Hypothalamus (tissue), 51 donors: ENCODE data around the gene C14orf93.
"Not testable (repeated sequence)": the region's sequence is repeated elsewhere in the genome, so short reads cannot be mapped to it uniquely, and the experiment has no call there.

Experiments used
- DNase-seq, 51 donors: peaks; one replicate each; lab custom pipeline; 2025; lab: John Stamatoyannopoulos, UW

The C14orf93 gene

DNA sequence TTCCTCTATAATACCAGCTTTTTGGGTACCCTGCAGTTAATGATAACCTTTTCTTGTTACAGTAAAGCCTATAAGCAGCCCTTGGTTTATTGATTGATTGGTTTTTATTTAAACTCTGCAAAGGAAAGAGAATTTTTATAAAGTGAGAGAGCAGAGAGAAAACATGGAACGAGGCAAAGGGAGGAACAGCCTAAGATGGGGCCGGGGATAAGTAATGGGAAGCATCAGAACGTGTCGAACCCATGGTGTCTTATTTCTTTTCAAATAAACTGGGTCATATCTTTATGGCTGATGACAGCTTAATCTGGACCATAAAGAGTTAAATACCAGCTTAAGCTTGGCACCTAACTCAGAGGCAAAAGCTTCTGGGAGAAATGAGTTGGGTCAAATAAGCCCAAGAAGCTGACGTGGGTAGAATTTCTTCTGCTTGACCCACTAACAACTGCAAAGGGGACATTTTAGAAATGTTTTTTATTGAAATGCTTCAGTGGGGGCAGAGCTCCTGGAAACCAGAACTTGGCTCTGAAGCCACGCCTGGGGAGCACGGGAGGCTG, 12.0 kb upstream of the C14orf93 start:
- DNase-seq: no peak

DNA sequence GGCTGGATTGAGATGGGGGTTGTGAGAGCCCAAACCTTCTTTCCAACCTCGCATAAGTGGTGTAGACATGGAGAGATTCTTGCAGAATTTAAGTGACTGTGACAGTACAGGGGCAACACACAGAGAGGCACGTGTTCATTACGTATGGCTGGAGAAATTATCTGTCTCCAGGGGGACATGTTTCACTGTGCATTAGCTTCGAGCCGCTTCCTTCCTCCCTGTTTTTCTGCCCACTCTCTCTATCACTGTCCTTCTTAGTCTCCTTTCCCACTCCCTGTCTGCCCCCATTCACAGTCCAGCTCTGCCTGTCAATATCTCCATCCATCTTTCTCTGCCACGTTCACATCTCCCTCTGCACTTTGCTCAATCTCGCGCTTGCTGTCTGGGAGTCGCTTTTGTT, 11.5 kb upstream of the C14orf93 start:
- no peak for DNase-seq

DNA sequence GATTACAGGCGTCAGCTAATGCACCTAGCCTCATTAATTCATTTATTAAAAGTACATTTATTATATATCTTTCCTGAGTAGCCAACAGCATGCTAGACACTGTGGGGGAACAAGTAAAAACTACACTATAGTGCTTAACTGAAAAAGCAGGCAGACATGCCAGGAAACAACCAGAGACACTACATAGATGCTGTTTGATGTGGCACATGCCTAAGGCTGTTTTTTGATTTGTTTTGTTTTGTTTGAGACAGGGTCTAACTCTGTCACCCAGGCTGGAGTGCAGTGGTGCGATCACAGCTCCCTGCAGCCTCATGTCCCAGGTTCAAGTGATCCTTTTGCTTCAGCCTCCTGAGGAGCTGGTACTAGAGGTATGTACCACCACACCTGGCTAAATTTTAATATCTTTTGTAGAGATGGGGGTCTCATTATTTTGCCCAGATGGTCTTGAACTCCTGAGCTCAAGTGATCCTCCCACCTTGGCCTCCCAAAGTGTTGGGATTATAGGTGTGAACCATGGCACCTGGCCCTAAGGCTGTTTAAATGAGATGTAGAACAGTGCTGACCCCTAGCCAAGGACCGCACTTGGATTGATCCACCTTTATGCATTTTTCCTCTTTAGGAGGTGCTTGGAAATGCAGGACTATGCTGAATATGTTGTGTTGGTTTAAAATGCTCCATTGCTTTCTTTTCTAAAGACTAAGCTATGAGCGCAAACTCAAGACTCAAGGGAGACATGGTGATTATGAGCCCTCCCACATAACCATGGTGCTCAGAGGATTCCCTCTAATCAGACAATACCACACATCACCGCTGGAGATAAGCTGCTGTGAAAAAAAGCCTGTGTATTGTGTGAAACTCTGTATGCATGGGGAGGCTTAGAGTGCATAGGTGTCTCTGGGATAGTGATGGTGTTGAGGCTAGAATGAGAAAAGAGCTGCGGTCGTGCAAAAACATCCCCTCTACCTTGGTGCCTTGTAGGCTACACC, 10.5 kb upstream of the C14orf93 start:
- no peak for DNase-seq

DNA sequence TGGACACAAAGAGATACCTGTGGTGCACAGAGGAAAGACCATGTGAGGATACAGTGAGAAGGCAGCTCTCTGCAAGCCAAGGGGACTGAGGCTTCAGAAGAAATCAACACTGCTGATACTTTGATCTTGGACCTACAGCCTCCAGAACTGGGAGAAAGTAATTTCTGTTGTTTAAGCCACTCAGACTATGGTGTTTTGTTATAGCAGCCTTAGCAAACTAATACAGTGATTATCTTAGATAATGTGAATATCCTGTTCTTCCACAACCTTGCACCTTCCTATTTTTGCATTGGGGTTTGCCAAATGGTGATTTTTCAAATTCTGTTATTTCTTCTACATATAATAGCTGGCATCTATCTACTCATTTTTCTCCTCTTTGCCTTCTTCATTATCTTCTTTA, 8.2 kb upstream of the C14orf93 start:
- no peak for DNase-seq

DNA sequence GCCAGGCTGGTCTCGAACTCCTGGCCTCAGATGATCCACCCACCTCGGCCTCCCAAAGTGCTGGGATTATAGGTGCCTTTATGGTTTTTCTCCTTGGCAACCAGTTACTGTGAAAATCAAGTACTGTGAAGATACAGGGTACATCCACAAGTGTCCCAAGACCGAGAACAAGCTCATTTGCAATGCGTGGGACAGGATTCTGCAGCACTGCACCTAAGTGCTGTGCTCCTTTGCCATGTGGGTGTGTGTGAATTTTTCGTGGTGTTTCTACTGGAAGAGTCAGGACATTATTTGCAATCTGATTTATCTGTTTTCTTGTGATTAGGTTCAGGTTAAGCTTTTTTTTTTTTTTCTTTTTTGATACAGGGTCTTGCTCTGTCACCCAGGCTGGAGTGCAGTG, 7.1 kb upstream of the C14orf93 start:
- DNase-seq: no peak

DNA sequence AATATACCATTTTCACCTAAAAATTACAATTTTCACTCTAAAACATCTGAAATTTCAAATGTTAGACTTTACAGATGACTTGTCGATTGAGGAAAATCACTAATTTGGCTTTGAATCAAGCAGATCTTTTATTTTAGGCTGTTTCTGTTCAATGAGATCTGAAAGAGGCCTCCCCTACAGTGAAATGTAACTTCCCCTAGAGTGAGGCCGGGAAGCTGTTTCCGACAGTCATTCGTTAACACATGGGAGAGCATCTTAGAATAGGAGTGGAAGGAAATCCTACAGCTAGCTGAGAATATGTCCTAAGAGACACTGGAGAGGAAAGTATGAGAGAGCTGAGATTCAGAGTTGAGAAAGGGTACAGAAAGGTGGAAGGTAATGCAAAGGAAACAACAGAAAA, 5.7 kb upstream of the C14orf93 start:
- DNase-seq: no peak

DNA sequence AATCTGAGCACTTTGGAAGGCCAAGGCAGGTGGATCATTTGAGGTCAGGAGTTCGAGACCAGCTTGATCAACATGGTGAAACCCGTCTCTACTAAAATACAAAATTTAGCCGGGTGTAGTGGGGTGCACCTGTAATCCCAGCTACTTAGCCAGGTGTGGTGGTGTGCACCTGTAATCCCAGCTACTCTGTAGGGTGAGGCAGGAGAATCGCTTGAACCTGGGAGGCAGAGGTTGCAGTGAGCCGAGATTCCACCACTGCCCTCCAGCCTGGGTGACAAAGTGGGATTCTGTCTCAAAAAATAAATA, 3.8 kb upstream of the C14orf93 start:
- DNase-seq: not testable (repeated sequence)

DNA sequence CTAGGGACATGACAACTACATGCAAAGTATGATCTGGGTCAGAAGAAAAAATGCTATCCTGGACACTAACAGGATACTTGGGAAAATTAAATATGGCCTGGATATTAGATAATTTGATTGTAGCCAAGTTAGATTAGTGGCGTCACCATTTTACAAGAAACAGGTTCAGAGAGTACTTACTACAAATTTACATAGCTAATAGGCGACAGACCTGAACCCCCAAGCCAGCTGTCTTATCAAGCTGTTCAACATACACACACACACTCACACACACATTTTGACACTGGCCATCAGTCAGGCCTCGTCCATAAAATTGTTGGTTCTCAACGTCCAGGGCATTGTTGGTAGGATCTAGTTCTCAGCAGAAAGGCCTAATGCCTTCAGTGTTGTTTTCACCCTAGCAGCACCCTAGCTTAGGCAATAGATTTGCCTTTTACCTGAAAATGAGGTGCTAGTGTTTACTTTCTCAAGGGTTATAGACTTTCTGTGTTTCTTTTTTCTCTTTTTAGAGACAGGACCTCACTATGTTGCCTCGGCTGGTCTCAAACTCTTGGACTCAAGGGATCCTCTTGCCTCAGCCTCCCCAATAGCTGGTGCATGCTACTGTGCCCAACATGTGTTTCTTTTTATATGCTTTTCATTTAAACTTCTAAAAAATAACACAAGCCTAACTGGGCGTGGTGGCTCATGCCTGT, 3.3 kb upstream of the C14orf93 start:
- DNase-seq: no peak

DNA sequence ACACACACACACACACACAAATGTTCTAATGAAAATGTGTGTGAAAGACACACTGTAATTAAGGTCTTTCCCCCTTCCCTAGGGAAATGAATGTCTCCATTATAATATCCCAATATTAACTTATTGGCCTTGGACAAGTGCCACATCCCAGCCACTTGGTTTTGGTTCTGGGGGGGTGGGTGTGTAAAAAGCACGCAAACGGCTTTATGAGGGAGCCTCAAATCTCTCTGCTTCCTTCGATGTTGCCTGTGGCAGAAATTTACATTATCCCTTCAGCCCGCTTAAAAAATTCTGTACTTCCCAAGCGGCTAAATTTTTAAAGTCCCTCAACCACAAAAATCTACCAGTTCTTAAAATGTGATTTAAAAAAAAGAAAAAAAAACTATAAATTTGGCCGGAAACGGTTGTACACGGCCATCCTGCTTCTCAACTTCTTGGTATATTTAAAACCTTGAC, 432 bp downstream of the C14orf93 start:
- DNase-seq: no peak

DNA sequence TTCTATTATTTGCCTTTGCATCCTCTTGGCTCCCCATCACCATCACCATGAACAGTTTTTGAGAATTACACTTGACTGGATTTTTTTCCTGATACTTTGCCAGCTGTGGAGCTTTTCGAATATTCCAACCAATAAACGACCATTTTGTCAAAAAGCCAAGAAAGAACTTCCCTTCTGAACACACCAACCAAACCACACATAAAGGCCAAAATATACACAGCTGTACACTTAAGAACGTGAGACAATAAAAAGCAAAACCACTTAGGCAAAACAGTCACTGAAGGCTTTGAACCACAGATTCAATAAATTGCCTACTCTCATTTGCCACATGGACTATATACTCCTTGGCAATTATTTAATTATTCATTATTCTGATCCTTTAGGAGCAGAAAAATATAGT, 1.1 kb downstream of the C14orf93 start:
- no peak for DNase-seq

DNA sequence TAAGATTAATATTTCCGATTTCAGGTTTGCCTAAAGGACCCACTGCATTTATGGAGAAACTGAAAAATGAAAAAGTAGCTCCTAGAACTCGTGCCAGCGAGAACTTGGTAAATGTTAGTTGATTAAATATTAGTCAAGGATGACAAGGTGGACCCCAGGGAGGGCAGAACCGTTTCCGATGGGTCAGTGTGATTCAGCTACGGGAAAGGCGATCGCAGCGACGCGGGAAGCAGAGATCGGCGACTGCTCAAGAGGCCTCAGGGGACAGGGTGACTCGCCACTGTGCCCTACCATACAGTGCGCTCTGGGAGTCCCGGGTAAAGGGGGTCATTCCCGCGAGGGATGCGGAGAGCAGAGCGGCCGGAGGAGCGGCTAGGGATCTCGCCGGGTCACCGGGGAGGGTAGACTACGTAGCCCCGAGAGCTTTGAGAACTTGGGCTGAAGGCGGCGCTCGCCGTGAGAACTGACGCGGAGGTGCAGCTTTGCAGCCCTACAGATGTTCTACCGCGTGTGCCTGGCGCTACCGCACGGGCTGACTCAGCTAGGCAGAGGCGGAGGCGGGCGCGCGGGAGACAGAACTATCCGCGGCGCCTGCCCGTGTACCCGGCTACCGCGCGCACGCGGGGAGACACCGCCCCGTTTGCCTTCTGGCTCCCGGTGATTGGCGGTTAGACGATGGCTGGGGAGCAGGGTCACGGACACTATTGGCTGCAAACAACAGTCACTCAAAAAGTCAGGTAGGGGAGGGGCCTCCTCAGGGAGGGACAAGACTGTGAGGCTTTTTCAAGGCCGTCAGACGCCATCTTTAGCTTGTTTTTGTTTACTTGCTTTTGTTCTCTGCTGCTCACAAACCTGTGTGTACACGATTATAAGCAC, 3.2 kb downstream of the C14orf93 start:
- peak; percentile 73 to 99 (median 95) for DNase-seq

DNA sequence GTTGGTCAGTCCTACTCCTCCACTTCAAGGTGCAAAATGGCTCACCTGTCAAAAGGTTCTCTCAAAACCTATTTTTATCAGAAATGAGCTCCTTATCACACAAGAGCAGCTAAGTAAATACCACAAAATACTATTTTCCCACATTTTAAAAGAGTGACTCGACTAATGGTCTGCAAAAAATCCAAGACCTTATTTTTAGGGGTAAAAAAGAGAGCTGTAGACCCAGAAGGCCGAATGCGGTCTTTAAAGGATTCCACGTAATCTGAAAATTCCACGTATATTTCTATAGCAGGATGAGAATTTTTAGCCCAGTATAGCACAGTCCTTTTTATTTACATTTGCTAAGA, 3.8 kb downstream of the C14orf93 start:
- no peak for DNase-seq

DNA sequence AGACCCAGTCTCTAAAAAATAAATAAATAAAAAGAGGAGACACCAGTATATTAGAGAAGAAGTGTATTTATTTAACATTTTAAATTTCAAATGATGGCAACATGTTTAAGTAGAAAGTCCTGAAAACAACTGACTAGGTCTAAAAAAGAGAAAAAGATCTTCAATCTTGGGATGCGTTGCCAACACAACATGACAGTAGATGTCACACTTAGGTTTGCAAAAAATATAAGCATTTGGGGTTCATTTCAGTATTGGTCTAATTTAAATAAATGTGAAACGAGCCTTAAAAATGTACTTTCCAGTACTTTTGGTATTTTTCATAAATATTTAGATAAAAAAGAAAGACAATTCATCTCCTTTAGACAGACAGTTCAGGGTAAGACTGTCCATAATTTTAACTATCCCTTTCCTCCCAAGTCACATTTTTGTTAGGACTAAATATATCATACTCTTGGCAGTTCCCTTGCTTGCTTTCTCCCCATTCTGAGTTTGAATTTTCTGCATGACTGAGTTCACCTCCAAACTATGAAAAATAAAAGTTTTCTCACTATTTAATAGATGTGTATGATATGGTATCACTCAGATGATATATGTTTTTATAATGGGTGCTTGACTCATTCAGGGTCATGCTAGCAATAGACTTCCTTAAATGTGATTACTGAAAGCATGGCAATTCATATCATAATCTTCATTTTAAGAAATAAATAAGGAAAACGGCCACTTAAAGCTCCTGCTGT, 4.3 kb downstream of the C14orf93 start:
- no peak for DNase-seq

DNA sequence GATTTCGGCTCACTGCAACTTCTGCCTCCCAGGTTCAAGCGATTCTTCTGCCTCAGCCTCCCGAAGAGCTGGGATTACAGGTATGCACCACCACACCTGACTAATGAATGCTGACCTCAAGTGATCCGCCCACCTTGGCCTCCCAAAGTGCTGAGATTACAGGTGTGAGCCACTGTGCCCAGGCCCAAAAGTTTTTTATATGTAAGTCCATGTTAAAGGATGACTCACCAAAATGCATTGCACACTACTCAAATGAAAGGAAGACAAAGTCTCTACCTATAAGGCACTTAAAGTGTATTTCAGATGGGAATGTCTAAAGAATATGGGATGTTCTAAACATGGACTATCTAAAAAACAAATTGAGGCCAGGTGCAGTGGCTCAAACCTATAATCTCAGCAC, 5.7 kb downstream of the C14orf93 start:
- not testable (repeated sequence) for DNase-seq

DNA sequence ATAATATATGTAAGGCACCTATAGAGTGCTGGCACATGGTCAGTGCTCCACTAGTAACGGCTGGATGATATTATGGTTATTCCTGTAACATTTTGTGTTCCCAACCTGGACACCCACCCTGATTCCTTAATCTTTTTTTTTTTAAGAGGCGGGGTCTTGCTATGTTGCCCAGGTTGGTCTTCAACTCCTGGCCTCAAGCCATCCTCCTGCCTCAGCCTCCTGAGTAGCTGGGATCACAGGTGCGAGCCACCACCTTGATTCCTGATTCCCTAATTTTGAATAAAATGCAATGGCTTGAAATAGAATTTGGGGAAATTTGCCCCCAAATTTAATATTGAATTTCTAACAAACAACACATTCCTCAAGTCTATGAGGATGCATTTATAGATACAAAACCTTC, 7.4 kb downstream of the C14orf93 start:
- no peak for DNase-seq

DNA sequence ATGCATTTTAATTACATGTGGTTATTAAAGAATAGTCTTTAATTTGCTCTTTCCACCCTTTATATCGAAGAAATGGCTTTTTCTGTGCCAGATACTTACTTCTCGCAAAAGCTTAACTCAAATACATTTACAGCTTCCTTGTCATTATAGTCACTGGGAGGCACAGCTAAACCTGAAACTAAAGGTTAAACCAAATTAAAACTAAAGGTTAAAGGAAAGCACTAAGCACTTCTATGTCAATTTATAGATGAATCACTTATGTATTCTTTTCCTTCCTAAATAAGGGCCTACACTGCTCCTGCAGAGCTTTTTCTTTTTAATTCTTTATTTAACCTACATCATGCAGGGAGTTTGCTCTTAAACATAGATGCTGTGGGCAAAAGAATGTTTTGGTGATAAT, 9.1 kb downstream of the C14orf93 start:
- DNase-seq: no peak

DNA sequence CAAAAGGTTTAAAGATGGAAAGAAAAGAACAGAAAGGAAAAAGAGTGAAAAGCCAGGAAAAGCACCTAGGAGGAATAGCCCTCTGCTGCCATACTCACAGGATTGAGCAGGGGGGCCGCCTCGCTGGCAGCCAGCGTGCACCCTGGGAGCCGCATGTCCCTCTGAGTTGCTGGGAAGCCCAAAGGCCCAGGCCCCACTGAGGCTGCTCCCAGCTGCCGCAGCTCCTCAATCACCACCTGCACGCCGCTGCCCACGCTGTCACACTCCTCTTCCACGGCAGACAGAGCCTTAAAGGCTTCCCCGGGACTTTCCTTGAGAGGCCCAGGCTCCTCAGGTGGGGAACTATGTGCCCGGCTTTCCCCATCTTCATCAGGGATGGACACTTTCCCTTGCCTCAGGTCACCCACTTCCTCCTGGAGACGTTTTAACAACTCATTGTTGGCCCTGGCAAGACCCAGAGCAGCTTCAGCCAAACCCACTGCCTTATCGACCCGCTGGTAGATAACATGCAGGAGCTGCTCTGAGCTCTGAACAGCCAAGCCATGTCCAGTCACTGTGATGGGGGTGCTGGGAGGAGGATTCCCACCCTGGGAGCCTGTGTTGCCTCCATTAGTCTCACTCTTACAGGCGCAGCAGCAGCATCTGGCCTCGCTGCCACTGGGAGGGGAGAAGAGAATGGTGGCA, 11.5 kb downstream of the C14orf93 start:
- DNase-seq: no peak

DNA sequence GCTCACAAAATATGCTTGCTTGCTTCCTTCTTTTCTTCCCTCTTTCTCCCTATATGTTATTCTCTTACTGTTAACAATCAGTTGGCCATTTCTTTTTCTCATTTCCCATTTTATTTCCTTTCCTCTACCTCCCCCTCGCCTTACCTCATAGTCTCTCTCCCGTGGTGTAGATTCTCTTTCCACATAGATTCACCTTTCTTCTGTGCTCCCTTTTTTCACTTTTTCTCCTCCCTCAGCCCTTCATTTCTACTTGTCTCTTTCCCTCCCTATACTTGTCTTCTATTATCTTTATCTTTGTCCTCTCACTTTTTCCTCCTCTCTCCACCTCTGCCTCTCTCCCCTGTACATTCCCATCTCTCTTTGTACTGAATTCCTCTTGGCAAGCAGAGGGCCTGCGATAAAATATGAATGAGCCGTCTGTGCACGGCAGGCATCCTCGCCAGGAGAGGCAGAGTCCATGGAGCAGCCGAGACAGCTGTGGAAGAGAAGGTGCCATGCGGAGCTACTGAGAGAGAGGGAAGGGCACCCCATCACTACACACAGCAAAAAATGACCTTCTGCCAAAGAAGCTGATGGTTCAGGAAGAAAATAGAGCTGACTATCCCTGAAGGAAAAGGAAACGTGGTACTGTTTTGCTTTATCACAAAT, 12.1 kb downstream of the C14orf93 start:
- DNase-seq: no peak
